ENCODE data around the gene KCNK1. TPM values are rescaled to one million over a fixed set of nuclear protein-coding genes. Genes with fewer than 3 reads are reported as not detected.

The KCNK1 gene
- total RNA-seq, 1 experiment from 2014 or later, result 13.3 TPM

DNA sequence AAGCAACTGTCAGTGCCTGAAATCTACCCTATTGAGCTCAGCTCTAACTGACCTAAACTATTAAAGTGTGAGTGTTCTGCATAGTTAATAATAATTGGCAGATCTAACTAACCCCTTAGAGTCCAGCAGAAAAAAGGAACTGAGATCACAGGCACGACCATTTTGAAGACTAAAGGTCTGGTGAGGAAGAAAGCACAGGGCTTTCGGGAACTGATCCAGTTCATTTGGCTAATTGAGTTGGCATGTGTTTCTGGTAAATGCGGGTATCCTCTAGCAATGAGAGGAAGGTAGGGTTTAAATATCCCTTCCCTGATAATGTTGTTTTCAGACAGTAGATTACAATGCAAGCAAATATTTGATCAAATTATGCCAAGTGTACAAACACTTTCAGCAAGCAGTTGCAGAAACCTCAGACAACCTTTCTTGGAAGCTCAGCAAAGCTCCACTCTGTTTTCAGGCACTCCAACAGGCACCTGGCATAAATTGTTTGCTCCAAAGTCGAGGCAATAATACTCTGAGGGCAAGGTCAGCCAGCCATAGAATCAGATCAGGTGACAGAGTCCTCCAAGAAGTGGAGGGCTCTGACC lies 100.8 kb downstream of the KCNK1 start:
- ChIA-PET CTCF (interaction anchor here (0.8 kb wide), 1 partner anchor 11 kb away, joined by 5 read pairs; no protein-coding TSS in a partner anchor), POLR2A (no interaction called here)
- Mint-ChIP-seq H3K9me3 (peaks cover 45% of the 10 kb centered on the region), H3K27ac (no peak overlapping the region), H3K36me3 (peaks cover 11% of the 10 kb centered on the region), H3K27me3 (ENCODE audit: low read depth) (no peaks in the 10 kb centered on the region), H3K4me1 (peaks cover 4% of the 10 kb centered on the region; the same call in 1 of the 2 replicates), H3K4me3 (no peak overlapping the region)
- DNase-seq (ENCODE audit: low spot score), result no peak
- TF ChIP-seq NFE2L1 (CRISPR knock-in tag; IDR thresholded peaks at IDR 0.05) (no peak), ZNF121 (CRISPR knock-in tag; IDR thresholded peaks at IDR 0.05) (no peak), ZNF317 (CRISPR knock-in tag; IDR thresholded peaks at IDR 0.05; ENCODE audit: borderline replicate concordance, low read depth) (no peak), SMAD4 (CRISPR knock-in tag; IDR thresholded peaks at IDR 0.05) (no peak), RORB (CRISPR knock-in tag; IDR thresholded peaks at IDR 0.05) (no peak), MAX (CRISPR knock-in tag; IDR thresholded peaks at IDR 0.05) (no peak), ZNF232 (CRISPR knock-in tag; IDR thresholded peaks at IDR 0.05) (no peak), ZNF219 (CRISPR knock-in tag; IDR thresholded peaks at IDR 0.05; ENCODE audit: borderline replicate concordance) (no peak), FOXK1 (CRISPR knock-in tag; IDR thresholded peaks at IDR 0.05) (no peak), ZBTB43 (CRISPR knock-in tag; IDR thresholded peaks at IDR 0.05) (no peak), JUN (CRISPR knock-in tag; IDR thresholded peaks at IDR 0.05) (no peak)
- TF ChIP-seq, protein P1, sequence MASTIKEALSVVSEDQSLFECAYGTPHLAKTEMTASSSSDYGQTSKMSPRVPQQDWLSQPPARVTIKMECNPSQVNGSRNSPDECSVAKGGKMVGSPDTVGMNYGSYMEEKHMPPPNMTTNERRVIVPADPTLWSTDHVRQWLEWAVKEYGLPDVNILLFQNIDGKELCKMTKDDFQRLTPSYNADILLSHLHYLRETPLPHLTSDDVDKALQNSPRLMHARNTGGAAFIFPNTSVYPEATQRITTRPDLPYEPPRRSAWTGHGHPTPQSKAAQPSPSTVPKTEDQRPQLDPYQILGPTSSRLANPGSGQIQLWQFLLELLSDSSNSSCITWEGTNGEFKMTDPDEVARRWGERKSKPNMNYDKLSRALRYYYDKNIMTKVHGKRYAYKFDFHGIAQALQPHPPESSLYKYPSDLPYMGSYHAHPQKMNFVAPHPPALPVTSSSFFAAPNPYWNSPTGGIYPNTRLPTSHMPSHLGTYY (CRISPR knock-in tag; IDR thresholded peaks at IDR 0.05), result no peak
- TF ChIP-seq, protein P2, sequence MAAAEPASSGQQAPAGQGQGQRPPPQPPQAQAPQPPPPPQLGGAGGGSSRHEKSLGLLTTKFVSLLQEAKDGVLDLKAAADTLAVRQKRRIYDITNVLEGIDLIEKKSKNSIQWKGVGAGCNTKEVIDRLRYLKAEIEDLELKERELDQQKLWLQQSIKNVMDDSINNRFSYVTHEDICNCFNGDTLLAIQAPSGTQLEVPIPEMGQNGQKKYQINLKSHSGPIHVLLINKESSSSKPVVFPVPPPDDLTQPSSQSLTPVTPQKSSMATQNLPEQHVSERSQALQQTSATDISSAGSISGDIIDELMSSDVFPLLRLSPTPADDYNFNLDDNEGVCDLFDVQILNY (CRISPR knock-in tag; IDR thresholded peaks at IDR 0.05), result no peak
- TF ChIP-seq, protein P3, sequence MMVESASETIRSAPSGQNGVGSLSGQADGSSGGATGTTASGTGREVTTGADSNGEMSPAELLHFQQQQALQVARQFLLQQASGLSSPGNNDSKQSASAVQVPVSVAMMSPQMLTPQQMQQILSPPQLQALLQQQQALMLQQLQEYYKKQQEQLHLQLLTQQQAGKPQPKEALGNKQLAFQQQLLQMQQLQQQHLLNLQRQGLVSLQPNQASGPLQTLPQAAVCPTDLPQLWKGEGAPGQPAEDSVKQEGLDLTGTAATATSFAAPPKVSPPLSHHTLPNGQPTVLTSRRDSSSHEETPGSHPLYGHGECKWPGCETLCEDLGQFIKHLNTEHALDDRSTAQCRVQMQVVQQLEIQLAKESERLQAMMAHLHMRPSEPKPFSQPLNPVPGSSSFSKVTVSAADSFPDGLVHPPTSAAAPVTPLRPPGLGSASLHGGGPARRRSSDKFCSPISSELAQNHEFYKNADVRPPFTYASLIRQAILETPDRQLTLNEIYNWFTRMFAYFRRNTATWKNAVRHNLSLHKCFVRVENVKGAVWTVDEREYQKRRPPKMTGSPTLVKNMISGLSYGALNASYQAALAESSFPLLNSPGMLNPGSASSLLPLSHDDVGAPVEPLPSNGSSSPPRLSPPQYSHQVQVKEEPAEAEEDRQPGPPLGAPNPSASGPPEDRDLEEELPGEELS (CRISPR knock-in tag; IDR thresholded peaks at IDR 0.05), result no peak
- TF ChIP-seq, protein P4, sequence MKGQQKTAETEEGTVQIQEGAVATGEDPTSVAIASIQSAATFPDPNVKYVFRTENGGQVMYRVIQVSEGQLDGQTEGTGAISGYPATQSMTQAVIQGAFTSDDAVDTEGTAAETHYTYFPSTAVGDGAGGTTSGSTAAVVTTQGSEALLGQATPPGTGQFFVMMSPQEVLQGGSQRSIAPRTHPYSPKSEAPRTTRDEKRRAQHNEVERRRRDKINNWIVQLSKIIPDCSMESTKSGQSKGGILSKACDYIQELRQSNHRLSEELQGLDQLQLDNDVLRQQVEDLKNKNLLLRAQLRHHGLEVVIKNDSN (CRISPR knock-in tag; IDR thresholded peaks at IDR 0.05), result no peak
- TF ChIP-seq, protein P5, sequence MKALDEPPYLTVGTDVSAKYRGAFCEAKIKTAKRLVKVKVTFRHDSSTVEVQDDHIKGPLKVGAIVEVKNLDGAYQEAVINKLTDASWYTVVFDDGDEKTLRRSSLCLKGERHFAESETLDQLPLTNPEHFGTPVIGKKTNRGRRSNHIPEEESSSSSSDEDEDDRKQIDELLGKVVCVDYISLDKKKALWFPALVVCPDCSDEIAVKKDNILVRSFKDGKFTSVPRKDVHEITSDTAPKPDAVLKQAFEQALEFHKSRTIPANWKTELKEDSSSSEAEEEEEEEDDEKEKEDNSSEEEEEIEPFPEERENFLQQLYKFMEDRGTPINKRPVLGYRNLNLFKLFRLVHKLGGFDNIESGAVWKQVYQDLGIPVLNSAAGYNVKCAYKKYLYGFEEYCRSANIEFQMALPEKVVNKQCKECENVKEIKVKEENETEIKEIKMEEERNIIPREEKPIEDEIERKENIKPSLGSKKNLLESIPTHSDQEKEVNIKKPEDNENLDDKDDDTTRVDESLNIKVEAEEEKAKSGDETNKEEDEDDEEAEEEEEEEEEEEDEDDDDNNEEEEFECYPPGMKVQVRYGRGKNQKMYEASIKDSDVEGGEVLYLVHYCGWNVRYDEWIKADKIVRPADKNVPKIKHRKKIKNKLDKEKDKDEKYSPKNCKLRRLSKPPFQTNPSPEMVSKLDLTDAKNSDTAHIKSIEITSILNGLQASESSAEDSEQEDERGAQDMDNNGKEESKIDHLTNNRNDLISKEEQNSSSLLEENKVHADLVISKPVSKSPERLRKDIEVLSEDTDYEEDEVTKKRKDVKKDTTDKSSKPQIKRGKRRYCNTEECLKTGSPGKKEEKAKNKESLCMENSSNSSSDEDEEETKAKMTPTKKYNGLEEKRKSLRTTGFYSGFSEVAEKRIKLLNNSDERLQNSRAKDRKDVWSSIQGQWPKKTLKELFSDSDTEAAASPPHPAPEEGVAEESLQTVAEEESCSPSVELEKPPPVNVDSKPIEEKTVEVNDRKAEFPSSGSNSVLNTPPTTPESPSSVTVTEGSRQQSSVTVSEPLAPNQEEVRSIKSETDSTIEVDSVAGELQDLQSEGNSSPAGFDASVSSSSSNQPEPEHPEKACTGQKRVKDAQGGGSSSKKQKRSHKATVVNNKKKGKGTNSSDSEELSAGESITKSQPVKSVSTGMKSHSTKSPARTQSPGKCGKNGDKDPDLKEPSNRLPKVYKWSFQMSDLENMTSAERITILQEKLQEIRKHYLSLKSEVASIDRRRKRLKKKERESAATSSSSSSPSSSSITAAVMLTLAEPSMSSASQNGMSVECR (CRISPR knock-in tag; IDR thresholded peaks at IDR 0.05; ENCODE audit: borderline replicate concordance), result no peak
- ATAC-seq, result no peak
